Adipocyte (in vitro differentiated cells): ENCODE results near the gene PHACTR3.

Experiments
- DNase-seq: peaks from one replicate; pipeline ENCODE4 v3.0.0-alpha.2; 2015; ENCODE audit warnings: low read depth
- H3K27me3 ChIP-seq: replicated peaks from 2 replicates; pipeline ENCODE4 v1.7.0; 2013; ENCODE audit warnings: mild to moderate bottlenecking, low read length, moderate library complexity; ENCODE audit not compliant: control insufficient read depth, insufficient read depth
- H3K36me3 ChIP-seq: 2 replicates; pipeline ENCODE4 v1.7.0; 2013; ENCODE audit warnings: low read length, mild to moderate bottlenecking, moderate library complexity; ENCODE audit not compliant: control insufficient read depth, insufficient read depth, severe bottlenecking
- H3K4me1 ChIP-seq: 2 replicates; pipeline ENCODE4 v1.7.0; 2013; ENCODE audit warnings: mild to moderate bottlenecking, low read length, moderate library complexity; ENCODE audit not compliant: control insufficient read depth, insufficient read depth
- H3K4me3 ChIP-seq: 2 replicates; pipeline ENCODE4 v1.7.0; 2013; ENCODE audit warnings: mild to moderate bottlenecking, low read length, moderate library complexity
- H3K9ac ChIP-seq: 2 replicates; pipeline ENCODE4 v1.7.0; 2013; ENCODE audit warnings: mild to moderate bottlenecking, low read length, moderate library complexity
- H3K9me3 ChIP-seq: 2 replicates; pipeline ENCODE4 v1.7.0; 2013; ENCODE audit warnings: mild to moderate bottlenecking, low read length, moderate library complexity; ENCODE audit not compliant: control insufficient read depth

PHACTR3 gene

DNA sequence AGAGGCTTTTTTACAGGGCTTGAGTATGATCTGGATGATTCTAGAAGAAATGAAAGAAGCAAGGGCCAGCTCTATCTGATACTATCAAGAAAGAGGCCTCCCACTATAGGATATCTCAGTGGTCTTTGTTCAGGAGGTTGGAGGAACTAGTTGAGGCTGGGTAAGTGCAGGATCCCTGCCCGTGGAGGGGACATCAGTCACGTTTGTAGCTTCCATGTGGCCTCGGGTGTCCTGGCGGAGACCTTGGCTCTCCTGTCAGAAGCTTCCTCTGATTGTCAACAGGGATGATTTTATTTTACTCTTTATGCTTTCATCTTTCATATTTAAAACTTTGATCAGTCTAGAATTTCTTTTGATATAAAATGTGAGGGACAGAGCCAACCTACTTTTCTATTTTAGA, 86.6 kb downstream of the PHACTR3 start:
- Histone ChIP-seq H3K36me3 (no peaks in the 10 kb centered on the region), H3K9me3 (peaks cover 4% of the 10 kb centered on the region), H3K4me1 (no peaks in the 10 kb centered on the region), H3K4me3 (no peak overlapping the region), H3K27me3 (peaks cover 15% of the 10 kb centered on the region), H3K9ac (no peak overlapping the region)
- DNase-seq, result no peak

DNA sequence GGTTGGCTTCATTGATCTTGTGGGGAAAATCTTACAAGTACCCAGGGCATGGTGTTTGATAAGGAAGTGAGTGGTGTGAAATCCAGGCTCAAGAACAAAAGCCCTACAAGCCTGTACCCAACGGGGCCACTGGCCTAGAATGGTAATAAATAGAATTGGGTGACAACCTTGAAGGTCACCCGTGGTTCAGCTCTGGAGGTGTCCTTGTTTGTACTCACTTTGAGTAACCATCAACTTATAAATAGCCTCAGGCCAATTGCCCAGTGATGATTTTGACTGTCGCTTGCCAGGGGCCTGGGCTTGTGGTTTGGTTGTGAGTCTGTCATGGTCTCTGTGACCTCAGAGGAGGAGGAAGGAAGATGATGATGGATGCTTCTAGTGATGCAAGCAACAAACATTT, 87.8 kb downstream of the PHACTR3 start:
- no peak for DNase-seq
- H3K27me3 ChIP-seq, result peaks cover 15% of the 10 kb centered on the region
- no peaks in the 10 kb centered on the region for H3K36me3 ChIP-seq
- no peak overlapping the region for H3K9ac ChIP-seq
- H3K4me3 ChIP-seq, result no peak overlapping the region
- H3K4me1 ChIP-seq, result no peaks in the 10 kb centered on the region
- peaks cover 4% of the 10 kb centered on the region for H3K9me3 ChIP-seq

DNA sequence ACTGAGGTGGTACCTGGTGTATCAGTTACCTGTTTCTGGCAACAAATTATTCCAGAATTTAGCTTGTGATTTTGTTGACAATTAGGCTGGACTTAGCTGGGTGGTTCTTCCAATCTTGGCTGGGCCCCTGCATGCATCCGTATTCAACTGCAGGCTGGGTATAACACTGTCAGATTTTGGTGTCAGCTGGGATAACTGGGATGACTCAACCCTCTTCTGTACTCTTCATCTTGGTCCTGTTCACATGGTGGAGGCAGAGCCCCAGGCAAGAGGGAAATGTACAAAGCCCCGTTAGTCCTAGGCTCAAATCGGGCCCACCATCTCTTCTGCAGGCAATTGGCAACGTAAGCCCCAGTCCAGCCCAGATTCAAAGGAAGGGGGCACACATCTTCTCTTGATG, 89.2 kb downstream of the PHACTR3 start:
- H3K36me3 ChIP-seq, result no peaks in the 10 kb centered on the region
- peaks cover 4% of the 10 kb centered on the region for H3K9me3 ChIP-seq
- peaks cover 22% of the 10 kb centered on the region for H3K27me3 ChIP-seq
- no peaks in the 10 kb centered on the region for H3K4me1 ChIP-seq
- DNase-seq, result no peak
- H3K4me3 ChIP-seq, result no peak overlapping the region
- H3K9ac ChIP-seq, result no peak overlapping the region

DNA sequence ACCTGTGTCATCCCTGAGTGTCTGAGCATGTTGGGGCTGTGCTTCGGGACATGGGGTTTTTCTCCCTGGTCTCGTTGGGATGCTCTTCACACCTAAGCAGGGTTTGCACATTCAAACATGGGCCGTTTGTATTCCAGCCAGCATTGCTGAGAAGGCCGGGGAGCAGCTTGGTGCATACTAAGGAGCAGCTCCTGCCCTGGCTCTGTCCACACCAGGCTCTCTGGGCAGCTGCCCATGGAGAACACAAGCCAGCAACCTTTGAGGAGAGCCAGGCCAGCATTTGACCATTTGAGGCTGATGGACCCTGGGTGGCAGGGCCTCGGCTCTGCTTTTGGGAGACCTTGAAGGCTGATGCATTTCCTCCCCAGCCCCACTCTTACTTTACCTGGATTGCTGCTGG, 92.1 kb downstream of the PHACTR3 start:
- H3K9ac ChIP-seq, result no peak overlapping the region
- no peaks in the 10 kb centered on the region for H3K9me3 ChIP-seq
- peaks cover 11% of the 10 kb centered on the region for H3K27me3 ChIP-seq
- H3K4me1 ChIP-seq, result no peaks in the 10 kb centered on the region
- DNase-seq, result no peak
- no peaks in the 10 kb centered on the region for H3K36me3 ChIP-seq
- H3K4me3 ChIP-seq, result no peak overlapping the region

DNA sequence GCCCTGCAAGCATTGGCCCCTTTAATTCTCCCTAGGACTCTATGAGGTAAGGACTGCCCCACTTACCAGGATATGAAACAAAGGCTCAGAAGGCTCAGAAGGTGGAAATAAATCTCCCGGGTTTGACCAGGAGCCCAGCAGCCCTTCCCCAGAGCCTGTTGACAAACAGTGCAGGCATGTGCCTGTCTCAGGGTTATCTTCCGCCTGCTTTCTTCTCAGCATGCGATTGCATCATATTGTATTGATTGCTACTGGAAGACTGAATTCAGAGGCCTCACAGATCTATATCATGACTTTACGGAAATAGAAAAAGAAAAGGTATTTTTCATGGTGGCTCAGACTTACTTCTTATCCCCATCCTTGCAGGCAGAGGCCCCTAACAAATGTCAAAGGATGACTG, 92.7 kb downstream of the PHACTR3 start:
- no peak for DNase-seq
- Histone ChIP-seq H3K4me1 (no peaks in the 10 kb centered on the region), H3K4me3 (no peak overlapping the region), H3K27me3 (peaks cover 11% of the 10 kb centered on the region), H3K36me3 (no peaks in the 10 kb centered on the region), H3K9ac (no peak overlapping the region), H3K9me3 (no peaks in the 10 kb centered on the region)

DNA sequence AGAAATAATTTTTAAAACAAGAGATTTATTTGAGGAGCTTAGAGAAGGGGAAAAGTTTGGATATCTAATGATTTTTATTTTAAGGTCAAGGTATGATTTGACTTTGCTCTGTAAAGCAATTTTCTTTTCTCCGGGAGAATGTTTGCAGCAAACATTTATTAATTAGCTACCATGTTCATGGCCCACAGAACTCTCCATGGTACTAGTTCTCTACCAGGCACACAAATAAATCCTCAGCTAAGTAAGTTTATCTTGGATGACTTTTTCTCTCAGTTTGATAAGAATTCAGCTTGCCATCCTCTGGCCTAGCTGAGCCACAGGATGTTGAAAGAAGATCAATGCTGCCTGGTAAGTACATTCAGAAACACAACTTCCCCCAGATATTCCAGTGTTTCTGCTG, 94.3 kb downstream of the PHACTR3 start:
- Histone ChIP-seq H3K4me1 (no peaks in the 10 kb centered on the region), H3K9ac (no peak overlapping the region), H3K9me3 (no peaks in the 10 kb centered on the region), H3K4me3 (no peak overlapping the region), H3K36me3 (no peaks in the 10 kb centered on the region), H3K27me3 (peaks cover 10% of the 10 kb centered on the region)
- no peak for DNase-seq

DNA sequence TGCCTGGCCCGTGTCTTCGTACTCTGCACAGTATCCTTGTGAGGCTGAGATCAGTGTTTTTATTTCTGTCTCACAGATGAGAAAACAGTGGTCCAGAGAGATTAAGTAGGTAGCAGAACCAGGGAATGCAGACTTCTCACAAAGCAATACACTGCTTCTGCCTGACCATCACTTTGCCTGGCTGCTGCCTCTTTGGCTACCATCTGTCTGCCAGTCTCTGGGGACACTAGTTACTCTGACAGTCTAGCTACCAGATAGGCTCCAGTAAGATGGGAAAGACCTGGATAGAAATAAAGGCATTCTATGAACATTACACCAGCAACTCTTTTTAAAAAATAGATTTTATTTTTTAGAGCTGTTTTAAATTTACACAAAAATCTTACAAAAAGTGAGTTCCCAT, 96.9 kb downstream of the PHACTR3 start:
- Histone ChIP-seq H3K9me3 (no peaks in the 10 kb centered on the region), H3K4me3 (no peak overlapping the region), H3K4me1 (no peaks in the 10 kb centered on the region), H3K36me3 (no peaks in the 10 kb centered on the region), H3K9ac (no peak overlapping the region), H3K27me3 (peaks cover 7% of the 10 kb centered on the region)
- no peak for DNase-seq

DNA sequence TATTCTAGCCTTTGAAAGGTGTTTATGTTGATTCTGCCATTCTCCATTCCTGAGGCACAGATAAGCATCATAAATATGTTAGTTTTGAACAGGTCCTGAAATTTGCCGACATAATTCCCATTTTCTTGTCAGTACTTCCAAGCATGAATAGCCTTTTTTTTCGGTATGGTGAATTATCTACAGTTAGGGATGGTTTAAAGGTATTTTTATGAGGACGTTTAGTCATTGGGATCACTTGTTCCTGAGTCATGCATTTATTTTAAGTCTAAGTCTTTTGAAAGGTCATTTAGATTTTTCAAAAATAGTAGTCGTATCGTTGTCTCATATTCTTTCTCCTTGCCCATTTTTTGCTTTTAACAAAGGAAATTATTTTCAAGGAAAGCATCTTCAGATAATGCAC, 98.7 kb downstream of the PHACTR3 start:
- Histone ChIP-seq H3K9me3 (no peaks in the 10 kb centered on the region), H3K4me1 (no peaks in the 10 kb centered on the region), H3K9ac (no peak overlapping the region), H3K36me3 (no peaks in the 10 kb centered on the region), H3K27me3 (no peaks in the 10 kb centered on the region), H3K4me3 (no peak overlapping the region)
- no peak for DNase-seq

DNA sequence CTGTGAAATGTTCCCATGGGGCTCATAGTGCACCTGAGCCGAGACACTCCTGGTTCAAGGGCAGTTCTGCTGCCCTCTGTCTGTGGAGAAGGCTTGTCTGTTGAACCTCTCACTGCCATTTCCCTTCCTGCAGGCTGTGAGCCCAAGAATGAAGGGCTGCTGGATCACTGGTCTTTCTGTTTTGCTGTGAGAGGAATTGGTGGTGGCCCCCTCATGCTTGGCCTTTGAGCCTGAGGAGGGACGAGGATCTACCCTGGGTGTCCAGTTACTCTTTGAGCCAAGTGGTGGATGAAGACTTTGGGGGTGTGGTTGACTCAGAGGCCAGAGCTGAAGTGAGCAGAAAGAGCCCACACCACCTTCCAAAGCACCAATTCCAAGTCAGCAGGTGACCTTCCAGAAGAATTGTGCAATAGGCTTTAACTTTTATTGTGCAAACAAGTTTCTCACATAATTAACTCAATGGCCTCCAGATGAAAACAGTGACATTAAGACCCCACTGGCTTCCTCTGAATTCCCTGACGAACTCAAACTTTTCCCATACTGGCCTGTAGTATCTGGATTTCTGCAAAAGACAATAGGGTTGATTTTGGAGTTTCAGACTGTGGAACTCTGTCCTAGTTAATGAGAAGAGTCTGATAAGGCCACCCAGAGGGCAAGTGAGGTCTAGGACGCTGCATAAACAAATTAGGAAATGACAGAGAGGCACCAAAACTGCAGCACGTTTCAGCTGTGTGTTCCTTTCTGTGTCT, 101.5 kb downstream of the PHACTR3 start:
- Histone ChIP-seq H3K27me3 (no peaks in the 10 kb centered on the region), H3K9me3 (no peaks in the 10 kb centered on the region), H3K36me3 (no peaks in the 10 kb centered on the region), H3K4me3 (no peak overlapping the region), H3K9ac (no peak overlapping the region), H3K4me1 (no peaks in the 10 kb centered on the region)
- DNase-seq, result no peak

DNA sequence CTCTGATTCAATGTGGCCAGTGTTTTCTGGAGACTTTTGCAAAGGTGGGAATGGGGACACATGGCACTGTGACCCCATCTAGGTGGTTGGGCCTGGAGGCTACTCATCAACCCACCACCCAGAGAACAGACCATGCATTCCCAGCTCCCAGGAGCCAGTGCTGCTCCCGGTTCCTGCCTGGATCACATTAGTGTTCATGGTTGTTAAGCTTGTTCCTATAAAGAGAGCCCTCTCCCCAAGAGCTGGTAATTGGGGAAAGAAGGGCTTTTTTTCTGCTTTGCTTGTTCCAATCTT, 102.0 kb downstream of the PHACTR3 start:
- no peaks in the 10 kb centered on the region for H3K9me3 ChIP-seq
- no peak overlapping the region for H3K4me3 ChIP-seq
- H3K9ac ChIP-seq, result no peak overlapping the region
- no peaks in the 10 kb centered on the region for H3K4me1 ChIP-seq
- no peaks in the 10 kb centered on the region for H3K36me3 ChIP-seq
- H3K27me3 ChIP-seq, result no peaks in the 10 kb centered on the region
- DNase-seq, result no peak

DNA sequence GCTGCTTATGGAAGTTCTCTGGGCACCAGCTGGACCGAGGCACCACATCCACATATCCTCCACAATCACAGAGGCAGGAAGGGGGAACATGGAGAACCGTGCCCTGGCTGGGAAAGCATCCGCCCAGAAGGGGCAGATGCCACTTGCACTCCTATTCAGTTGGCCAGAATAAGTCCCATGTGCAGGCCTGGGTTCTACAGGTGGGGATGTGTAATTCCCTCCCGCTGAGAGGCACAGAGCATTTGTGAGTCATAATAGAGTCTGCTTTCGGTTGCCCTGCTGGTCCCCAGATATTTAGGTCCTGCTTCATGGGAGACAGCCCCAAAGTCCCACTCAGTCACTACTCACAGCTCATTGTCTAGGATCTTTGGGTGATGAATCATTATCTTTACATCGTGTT, 104.0 kb downstream of the PHACTR3 start:
- H3K4me3 ChIP-seq, result no peak overlapping the region
- H3K9ac ChIP-seq, result no peak overlapping the region
- no peak for DNase-seq
- no peaks in the 10 kb centered on the region for H3K27me3 ChIP-seq
- no peaks in the 10 kb centered on the region for H3K36me3 ChIP-seq
- H3K4me1 ChIP-seq, result no peaks in the 10 kb centered on the region
- H3K9me3 ChIP-seq, result peaks cover 10% of the 10 kb centered on the region

DNA sequence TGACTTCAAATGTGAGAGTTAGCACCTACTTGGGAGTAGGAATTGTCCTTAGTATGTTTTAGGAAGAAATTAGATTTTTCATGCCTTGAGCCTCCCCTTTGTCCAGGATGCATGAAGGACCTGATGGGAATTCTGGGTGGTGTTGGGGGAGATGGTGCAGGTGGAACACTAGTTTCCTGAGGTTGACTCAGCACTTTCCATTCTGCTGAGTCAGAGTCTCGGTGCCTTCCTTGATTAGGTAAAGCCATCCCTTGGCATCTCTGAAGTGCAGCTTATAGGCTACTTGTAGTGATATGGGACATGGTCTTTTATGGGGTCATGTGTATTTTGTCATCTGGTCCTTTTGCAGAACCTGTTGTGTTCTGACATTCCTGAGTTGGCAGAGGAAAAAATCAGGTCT, 105.3 kb downstream of the PHACTR3 start:
- H3K9ac ChIP-seq, result no peak overlapping the region
- DNase-seq, result no peak
- no peaks in the 10 kb centered on the region for H3K36me3 ChIP-seq
- no peaks in the 10 kb centered on the region for H3K27me3 ChIP-seq
- H3K4me3 ChIP-seq, result no peak overlapping the region
- peaks cover 10% of the 10 kb centered on the region for H3K9me3 ChIP-seq
- no peaks in the 10 kb centered on the region for H3K4me1 ChIP-seq
